ENCODE data around the gene CBLB.

DNA sequence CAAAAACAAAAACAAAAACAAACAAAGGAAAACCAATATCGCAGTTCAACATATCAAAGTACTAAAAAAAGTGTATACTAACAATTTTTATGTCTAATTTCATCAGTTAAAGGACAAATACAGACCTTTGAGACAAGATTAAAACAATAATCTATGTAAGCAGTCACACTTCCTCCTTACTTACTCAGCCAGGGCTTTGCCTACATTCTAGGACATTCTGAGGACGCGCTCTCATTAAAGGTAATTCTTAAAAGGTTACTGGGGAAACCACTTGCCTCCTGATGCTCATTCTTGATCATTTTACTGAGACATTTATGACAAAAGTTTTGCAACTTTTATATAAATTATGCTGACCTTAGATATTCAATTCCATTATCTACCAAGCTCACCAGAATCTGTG is 93.4 kb downstream of the CBLB start:
- TF ChIP-seq CTCF (IDR thresholded peaks at IDR 0.05), result no peak
- no peak for TF ChIP-seq POLR2A (IDR thresholded peaks at IDR 0.05)
